GM19395 (cell line): ENCODE measurements around the gene ATP11B.

Source experiments
- ATAC-seq: cut with Tn5 transposase; IDR thresholded peaks from one replicate; pipeline ENCODE4 v1.9.1; 2021; ENCODE audit warnings: mild to moderate bottlenecking, moderate library complexity; ENCODE audit not compliant: unreplicated experiment

Gene ATP11B

DNA sequence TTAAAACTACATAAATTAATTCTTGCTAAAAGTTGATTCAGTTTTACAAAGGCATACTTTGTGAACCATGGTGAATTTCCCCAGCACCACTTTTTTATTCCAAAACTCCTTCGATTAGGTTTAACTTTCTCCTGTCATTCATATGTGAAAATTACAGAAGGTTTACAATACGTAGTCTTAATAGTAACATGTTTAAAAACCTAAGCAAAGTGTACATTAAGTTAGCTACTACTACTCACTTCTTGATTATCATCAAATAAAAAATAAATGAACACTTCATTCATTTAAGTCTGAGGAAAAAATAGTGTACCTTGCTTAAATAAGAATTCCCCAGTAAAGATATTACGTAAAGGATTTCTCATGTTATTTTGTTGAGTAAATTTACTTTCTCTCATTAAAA, 148.4 kb downstream of the ATP11B start:
- no peak for ATAC-seq

GRCh38 chr3:182947888-182948287, 154.6 kb downstream of the ATP11B start:
- ATAC-seq: no peak

GRCh38 chr3:182948305-182948704, 155.0 kb downstream of the ATP11B start:
- no peak for ATAC-seq

DNA sequence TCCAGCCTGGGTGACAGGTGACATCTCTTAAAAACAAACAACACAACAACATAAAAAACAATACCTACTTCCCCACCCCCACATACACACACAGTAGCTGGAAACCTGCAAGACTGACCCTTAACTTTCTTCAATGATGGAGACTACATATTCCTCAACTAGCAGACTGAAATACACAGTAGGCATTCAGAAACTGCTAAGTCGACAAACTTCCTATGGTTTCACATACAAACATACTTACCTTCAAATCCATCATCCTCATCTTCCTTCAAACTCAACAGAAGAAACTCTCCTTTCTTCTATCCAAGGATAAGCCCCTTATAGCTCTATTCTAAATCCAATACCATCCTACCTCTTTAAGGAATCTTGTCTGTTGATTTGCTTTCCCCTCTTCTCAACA, 156.4 kb downstream of the ATP11B start:
- ATAC-seq: no peak

DNA sequence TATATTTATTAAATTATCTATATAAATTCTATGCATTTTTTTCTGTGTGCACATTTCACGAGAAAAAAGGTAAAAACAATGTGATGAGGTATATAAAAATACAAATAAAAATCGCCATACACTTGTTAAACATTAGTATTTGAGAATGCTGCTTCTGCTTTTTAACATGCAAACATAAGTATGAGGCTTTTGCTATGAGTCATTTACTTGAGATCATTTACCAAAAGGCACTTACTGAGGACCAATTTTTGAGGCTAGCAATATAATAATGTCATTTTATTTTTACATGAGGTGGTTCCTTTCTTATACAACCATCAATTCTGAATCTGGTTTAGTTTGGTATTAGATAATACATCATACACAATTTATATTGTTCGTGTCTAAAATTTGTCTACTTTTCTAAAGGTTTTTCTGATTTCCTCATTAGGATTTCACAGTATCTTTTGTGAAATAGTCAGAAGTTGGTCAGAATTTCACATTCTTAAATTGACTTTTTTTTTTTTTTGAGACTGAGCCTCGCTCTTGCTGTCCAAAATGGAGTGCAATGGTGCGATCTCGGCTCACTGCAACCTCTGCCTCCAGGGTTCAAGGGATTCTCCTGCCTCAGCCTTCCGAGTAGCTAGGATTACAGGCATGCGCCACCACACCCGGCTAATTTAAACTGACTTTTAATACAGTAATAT, 161.4 kb downstream of the ATP11B start:
- ATAC-seq: peak; percentile 97

DNA sequence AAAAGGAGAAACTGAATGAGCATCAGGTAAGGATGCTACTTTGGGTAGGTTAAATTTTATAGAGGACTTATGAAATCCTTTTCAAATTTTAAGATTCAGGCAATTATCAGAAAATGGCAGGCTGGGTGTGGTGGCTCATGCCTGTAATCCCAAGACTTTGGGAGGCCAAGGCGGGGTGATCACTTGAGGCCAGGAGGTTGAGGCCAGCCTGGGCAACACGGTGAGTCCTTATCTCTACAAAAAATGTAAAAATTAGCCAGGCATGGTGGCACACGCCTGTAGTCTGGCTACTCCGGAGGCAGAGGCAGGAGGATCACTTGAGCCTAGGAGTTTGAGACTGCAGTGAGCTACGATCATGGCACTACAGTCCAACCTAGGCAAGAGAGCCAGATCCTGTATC, 163.9 kb downstream of the ATP11B start:
- ATAC-seq: no peak

GRCh38 chr3:182957676-182958266, 164.5 kb downstream of the ATP11B start:
- ATAC-seq: no peak

DNA sequence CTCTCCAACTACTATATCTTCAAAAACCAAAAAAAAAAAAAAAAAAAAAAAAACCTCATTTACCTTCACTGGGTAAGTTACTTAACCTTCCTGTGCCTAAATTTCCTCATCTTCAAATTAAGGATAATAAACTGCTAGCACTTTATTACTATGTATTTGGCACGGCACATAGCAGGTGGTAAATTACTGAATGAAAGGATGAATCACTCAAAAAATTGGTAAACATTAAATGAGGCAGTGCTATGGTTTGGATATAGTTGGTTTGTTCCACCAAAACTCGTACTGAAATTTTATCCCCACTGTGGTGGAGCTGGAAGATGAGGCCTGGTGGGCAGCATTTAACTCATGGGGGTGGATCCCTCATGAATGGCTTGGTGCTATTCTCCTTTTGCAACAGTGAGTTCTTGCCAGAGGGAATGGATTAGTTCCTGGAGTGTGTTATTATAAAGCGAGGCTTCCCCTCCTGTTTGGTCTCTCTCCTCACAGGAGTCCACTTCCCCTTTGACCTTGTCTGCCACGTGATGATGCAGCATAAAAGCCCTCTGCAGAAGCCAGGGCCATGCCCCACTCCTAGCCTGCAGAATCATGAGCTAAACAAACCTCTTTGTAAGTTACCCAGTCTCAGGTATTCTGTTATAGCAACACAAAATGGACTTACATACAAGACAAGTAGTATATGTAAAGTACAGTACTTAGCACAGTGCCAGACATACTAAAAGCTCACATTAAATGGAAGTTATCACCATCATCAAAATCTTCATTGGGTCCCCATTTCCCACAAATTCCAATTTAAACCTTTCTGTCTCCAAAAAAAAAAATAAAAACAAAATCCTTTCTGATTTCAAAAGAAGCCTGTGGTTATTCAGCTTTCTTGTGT, 166.4 kb downstream of the ATP11B start:
- ATAC-seq: no peak

- ATAC-seq: no peak
Observed at GRCh38 chr3:182962166-182962565, 168.9 kb downstream of the ATP11B start.

DNA sequence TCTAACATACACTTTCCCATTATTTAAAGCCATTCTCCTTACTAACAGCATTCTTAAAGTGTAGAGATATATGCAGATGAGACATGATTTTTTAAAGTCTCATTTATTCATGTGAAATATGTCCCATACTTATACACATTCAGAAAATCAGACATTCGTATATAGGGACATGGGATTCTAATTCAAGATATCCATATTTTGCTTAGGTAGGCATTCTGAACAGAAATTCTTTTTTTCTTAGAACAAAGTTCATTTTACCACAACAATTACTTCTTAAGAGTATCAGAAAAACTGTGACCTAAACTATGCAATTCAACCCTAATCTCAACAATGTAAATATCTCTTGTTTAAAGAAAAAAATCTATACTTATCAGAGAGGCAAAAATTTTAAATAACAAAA, 170.9 kb downstream of the ATP11B start:
- no peak for ATAC-seq

DNA sequence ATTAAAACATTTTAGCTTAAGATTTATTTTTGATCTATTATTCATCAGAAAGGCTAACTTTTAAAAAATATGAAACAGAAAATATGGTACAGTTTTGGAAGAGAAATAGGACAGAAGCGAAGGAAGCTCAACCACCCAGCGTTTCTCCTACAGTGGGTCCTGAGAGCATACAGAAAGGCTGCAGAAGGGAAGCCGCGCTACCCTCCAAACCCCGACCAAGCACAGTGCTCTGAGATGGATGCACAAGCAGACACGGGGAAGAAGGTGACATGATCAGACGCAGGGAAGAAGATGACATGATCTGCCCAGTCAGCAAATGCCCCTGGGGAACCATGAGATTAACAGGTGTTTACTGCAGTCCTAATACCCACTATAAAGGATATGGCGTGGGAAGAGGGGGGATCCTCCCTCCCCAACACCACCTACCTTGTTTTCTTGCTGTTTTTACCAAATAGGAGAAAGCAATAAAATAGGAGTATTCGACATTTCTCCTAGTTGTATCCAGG, 172.6 kb downstream of the ATP11B start:
- ATAC-seq: no peak

DNA sequence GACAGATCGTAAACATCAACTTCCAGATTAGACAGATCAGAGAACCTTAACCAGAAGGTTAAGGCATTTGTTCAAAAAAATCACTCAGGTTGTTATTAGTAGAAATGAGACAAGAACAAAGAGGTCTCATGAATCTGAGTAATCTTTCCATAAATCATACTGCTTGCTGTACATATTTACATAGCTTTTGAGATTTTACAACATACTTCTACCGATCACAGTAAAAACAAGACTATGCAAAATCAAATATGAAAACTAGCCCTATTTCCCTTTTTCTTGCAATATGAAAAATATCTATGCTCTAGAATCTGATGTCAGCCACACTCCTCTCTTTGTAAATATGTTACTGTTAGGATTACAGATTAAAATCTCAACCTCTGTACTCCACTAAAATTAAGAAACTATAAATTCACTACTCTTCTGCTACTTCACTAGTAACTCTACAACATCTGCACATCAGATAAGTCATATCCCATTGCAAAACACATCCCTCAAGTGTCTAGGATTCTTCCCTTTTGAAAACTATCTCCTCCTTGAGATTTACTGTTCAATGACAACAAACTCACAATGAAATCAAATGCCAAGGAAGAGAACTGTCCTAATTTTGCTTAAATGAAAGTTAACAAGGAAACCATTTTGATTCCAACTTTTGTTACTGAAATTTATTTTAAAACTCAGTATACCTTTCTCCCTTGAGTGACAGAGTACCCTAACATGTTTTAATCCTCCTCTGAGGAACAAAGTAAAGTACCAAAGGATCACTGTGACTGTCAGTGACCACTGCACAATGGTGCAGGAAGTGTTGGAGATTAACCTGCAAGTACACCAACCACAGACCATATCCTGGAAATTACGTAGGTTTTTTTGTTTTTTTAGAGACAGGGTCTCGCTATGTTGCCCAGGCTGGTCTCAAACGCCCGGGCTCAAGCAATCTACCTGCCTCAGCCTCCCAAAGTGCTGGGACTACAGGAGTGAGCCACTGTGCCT, 174.2 kb downstream of the ATP11B start:
- ATAC-seq: peak; percentile 64

- no peak for ATAC-seq
Observed at GRCh38 chr3:182969277-182969676, 176.0 kb downstream of the ATP11B start.

DNA sequence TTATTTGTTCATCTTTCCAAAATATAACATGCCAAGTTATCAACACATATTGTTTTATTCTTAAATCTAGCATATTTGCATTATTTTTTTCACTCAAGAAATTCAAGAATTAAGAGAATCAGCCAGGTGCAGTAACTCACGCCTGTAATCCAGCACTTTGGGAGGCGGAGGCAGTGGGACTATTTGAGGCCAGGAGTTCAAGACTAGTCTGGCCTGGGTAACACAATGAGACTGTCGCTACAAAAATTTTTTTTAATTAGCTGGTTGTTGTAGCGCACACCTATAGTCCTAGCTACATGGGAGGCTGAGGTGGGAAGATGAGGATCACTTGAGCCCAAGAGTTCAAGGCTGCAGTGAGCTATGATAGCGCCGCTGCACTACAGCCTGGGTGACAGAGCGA, 176.5 kb downstream of the ATP11B start:
- no peak for ATAC-seq

DNA sequence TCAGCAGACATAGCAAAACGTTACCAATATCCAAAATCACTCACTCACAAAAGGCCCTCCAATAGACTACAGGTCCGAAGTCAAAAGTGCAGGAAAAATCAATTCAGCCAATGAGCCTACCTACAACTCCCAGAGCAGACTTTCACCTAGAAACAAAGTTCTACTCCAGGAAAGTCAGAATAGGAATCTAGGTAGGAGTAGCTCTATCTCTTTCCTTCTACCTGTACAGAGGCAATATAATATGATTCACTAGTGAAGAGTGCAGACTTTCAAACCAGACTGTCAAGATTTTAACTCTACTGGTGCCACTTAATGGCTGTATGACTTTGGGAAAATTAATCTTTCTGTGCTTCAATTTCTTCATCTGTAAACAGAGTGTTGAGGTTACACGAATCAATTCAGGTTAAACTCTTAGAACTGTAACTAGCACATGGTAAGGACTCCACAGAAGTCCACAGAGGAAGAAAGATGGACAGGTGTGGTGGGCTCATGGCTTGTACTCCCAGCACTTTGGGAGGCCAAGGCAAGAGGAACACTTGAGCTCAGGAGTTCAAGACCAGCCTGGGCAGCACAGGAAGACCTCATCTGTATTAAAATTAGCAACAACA, 177.6 kb downstream of the ATP11B start:
- no peak for ATAC-seq
